Esophagus muscularis mucosa (tissue), 4 donors: Measurements from ENCODE around the gene DOK6. TPM values are rescaled to one million over a fixed set of nuclear protein-coding genes. Genes with fewer than 3 reads are reported as not detected.

ENCODE experiments used
- DNase-seq: peaks from one replicate; pipeline ENCODE4 v3.0.0-alpha.2; 2017; ENCODE audit errors: extremely low spot score
- H3K27ac ChIP-seq, 4 donors: fragments of 200-600 bp; sonication (generic); replicated peaks in 1 of 4; 1 replicate in 3 of 4; 2 replicates in 1 of 4; pipeline ENCODE4 v1.5.1; 2016 to 2019; ENCODE audit warnings: mild to moderate bottlenecking in 1 of 4
- H3K27me3 ChIP-seq, 4 donors: fragments of 200-600 bp; sonication (generic); one replicate each; pipeline versions ENCODE4 v1.5.1 to v1.6.0; 2016 to 2019
- H3K36me3 ChIP-seq, 4 donors: fragments of 200-600 bp; sonication (generic); one replicate each; pipeline ENCODE4 v1.5.1; 2016 to 2019
- H3K4me1 ChIP-seq, 4 donors: fragments of 200-600 bp; sonication (generic); one replicate each; pipeline ENCODE4 v1.5.1; 2016 to 2019
- H3K4me3 ChIP-seq, 4 donors: fragments of 200-600 bp; sonication (generic); 1 replicate in 2 of 4; 2 replicates in 2 of 4; pipeline ENCODE4 v1.5.1; 2016 to 2019; ENCODE audit warnings: mild to moderate bottlenecking in 4 of 4, moderate library complexity in 1 of 4
- H3K9me3 ChIP-seq, 4 donors: fragments of 200-600 bp; sonication (generic); 1 replicate in 3 of 4; 2 replicates in 1 of 4; pipeline ENCODE4 v1.5.1; 2016 to 2019
- EP300 ChIP-seq: sonication (generic); formaldehyde crosslinking; IDR thresholded peaks from one replicate; pipeline ENCODE4 v1.6.1; 2017; ENCODE audit warnings: antibody characterized with exemption
- POLR2A ChIP-seq: fragments of 450-650 bp; IDR thresholded peaks from one replicate; pipeline ENCODE4 v1.6.1; 2017; ENCODE audit warnings: antibody characterized with exemption, moderate library complexity, mild to moderate bottlenecking, low read depth
- POLR2AphosphoS5 ChIP-seq, 2 donors: sonication (generic); formaldehyde crosslinking; IDR thresholded peaks; one replicate each; pipeline ENCODE4 v1.6.1; 2017; ENCODE audit warnings: antibody characterized with exemption in 2 of 2
- WGBS: methylation state at CpG from one replicate; pipeline ENCODE4 v1.1.5; 2018; 5-methylcytosine and 5-hydroxymethylcytosine counted together
- intact Hi-C: fragments of 100-400 bp; cut with DNase I; formaldehyde crosslinking; loops from one replicate; pipeline ENCODE4 v1.15.1; 2023
- total RNA-seq, 4 donors: library from RNA; depleted of rRNA; stranded (reverse); fragments of >200 nt; gene quantifications; one replicate each; pipeline versions ENCODE4 v1.1.0 to v1.2.1, GENCODE V29; 2016
- TF ChIP-seq, protein P1 (sequence below), 3 experiments: fragments of 200-600 bp in 2 of 3; fragments of 450-650 bp in 1 of 3; sonication (generic) in 2 of 3; IDR thresholded peaks; one replicate each; pipeline ENCODE4 v1.5.1; 2017 to 2019; ENCODE audit warnings: antibody characterized with exemption in 3 of 3, mild to moderate bottlenecking in 2 of 3, moderate library complexity in 1 of 3

The DOK6 gene
- total RNA-seq, 4 donors from 2014 or later: 0.83 to 4.1 (median 1.9) TPM

DNA sequence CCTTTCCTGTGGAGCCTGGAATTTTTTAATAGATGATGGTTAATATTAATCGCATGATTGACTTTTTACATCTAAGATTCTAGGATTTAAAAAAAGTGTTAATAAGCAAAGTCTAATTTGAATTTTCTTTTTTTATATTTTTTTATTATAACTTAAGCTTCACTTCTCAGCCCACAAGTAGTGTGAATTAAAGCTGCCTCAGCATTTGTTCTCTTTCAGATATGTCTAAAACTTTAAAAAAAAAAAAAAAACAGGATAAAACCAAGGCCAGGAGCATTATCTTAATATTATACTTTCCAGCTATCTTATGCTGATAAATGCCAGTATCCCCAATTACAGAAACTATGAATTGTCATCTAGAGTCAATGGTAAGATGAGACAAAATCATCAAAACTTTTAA, 437.3 kb downstream of the DOK6 start:
- H3K4me1 ChIP-seq: no peaks in the 10 kb centered on the region

DNA sequence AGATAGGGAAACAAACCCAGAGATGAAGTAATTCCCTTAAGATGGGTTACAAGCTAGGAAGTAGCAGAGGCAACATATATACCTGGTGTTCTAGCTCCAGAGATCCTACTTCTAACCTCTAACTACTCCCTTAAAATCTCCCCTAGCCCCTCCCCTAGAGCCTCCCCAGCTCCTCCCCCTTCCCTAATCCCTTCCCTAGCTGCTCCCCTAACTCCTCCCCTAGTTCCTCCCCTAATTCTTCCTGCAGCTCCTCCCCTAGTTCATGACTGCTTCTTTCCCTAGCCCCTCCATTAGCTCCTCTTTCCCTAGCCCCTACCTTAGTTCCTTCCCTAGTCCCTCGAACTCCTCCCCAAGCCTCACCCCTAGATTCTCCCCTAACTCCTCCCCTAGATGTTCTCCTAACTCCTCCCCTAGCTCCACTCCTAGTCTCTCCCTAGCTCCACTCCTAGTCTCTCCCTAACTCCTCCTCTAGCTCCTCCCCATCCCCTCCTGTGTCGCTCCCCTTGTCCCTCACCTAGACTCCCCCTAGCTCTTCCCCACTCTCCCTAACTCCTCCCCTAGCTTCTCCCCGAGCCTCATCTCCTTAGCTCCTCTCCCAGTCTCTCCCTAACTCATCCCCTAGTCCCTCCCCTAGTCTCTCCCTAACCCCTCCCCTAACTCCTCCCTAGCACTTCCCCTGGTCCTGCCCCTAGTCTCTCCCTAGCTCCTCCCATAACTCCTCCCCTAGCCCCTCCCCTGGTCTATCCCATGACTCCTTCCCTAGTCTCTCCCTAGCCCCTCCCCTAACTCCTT, 438.1 kb downstream of the DOK6 start:
- H3K4me3 ChIP-seq: no peak overlapping the region
- no peak for DNase-seq
- no peaks in the 10 kb centered on the region for H3K4me1 ChIP-seq
- H3K27me3 ChIP-seq: no peaks in the 10 kb centered on the region
- no peaks in the 10 kb centered on the region for H3K36me3 ChIP-seq
- WGBS: 89% methylated on average over 3 of the region's 3 CpGs
- no peak overlapping the region for H3K27ac ChIP-seq
- no peaks in the 10 kb centered on the region for H3K9me3 ChIP-seq
- TF ChIP-seq POLR2AphosphoS5 (IDR thresholded peaks at IDR 0.05) (no peak), POLR2A (no peak), EP300 (no peak)
- TF ChIP-seq, protein P1, sequence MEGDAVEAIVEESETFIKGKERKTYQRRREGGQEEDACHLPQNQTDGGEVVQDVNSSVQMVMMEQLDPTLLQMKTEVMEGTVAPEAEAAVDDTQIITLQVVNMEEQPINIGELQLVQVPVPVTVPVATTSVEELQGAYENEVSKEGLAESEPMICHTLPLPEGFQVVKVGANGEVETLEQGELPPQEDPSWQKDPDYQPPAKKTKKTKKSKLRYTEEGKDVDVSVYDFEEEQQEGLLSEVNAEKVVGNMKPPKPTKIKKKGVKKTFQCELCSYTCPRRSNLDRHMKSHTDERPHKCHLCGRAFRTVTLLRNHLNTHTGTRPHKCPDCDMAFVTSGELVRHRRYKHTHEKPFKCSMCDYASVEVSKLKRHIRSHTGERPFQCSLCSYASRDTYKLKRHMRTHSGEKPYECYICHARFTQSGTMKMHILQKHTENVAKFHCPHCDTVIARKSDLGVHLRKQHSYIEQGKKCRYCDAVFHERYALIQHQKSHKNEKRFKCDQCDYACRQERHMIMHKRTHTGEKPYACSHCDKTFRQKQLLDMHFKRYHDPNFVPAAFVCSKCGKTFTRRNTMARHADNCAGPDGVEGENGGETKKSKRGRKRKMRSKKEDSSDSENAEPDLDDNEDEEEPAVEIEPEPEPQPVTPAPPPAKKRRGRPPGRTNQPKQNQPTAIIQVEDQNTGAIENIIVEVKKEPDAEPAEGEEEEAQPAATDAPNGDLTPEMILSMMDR (IDR thresholded peaks at IDR 0.05): no peak
- intact Hi-C loops: loop anchor here (5.0 kb wide), 1 partner anchor 58 kb away; no protein-coding TSS in a partner anchor

More for the DNA sequence above, 437.3 kb downstream of the DOK6 start:
- no peaks in the 10 kb centered on the region for H3K27me3 ChIP-seq
- no peaks in the 10 kb centered on the region for H3K9me3 ChIP-seq
- DNase-seq: no peak
- WGBS: 100% methylated on average over 1 of the region's 1 CpG
- no peak overlapping the region for H3K4me3 ChIP-seq
- H3K36me3 ChIP-seq: no peaks in the 10 kb centered on the region
- TF ChIP-seq POLR2AphosphoS5 (IDR thresholded peaks at IDR 0.05) (no peak), POLR2A (no peak), EP300 (no peak)
- TF ChIP-seq, protein P1 (IDR thresholded peaks at IDR 0.05): no peak
- H3K27ac ChIP-seq: no peak overlapping the region
- intact Hi-C loops: loop anchor here (5.0 kb wide), 1 partner anchor 59 kb away; no protein-coding TSS in a partner anchor

DNA sequence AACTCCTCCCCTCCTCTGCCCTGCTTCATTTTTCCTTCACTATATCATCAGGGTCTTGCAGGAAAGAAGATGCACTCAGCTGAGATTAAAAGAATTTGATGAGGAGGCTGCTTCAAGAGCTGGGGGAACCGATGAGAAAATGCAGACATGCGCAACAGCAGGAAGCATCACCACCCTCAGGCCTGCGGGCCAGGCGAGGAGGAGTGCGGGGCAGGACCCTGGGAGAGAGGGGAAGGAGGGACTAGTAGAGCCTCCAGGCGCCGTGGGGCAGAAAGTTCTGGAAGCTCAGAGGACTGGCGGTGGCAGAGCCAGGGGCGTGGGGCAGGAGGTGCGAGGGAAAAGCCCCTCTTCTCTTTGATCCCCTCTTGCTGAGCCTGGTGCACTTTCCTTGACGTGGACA, 438.8 kb downstream of the DOK6 start:
- WGBS: 95% methylated on average over 11 of the region's 11 CpGs
- intact Hi-C loops: loop anchor here (5.0 kb wide), 1 partner anchor 58 kb away; no protein-coding TSS in a partner anchor
- H3K9me3 ChIP-seq: no peaks in the 10 kb centered on the region
- H3K4me1 ChIP-seq: no peaks in the 10 kb centered on the region
- no peaks in the 10 kb centered on the region for H3K36me3 ChIP-seq
- TF ChIP-seq POLR2AphosphoS5 (IDR thresholded peaks at IDR 0.05) (no peak), POLR2A (no peak), EP300 (no peak)
- TF ChIP-seq, protein P1 (IDR thresholded peaks at IDR 0.05): no peak
- no peaks in the 10 kb centered on the region for H3K27me3 ChIP-seq
- no peak for DNase-seq
- H3K27ac ChIP-seq: no peak overlapping the region
- no peak overlapping the region for H3K4me3 ChIP-seq

DNA sequence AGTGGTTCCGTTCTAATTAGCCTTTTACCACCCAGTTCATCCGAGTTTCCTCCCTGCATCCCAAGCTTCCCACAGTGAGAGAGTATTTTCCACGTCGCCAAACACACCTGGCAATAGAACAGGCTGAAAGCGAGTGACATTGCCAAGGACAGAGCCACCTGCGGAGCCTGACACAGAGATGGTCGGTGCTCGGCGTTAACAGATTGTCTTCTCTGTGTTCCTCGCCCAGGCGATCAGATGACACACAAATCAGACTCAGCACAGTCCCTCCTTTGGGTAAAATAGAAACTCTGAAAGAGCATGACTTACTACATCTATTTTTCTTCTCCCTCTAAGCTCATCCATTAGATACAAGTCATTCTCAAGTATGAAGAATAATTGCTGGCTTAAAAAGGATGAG, 439.3 kb downstream of the DOK6 start:
- DNase-seq: no peak
- Histone ChIP-seq H3K27ac (no peak overlapping the region), H3K27me3 (no peaks in the 10 kb centered on the region), H3K9me3 (no peaks in the 10 kb centered on the region), H3K36me3 (no peaks in the 10 kb centered on the region), H3K4me3 (no peak overlapping the region), H3K4me1 (no peaks in the 10 kb centered on the region)
- TF ChIP-seq, protein P1 (IDR thresholded peaks at IDR 0.05): no peak
- TF ChIP-seq EP300 (no peak), POLR2AphosphoS5 (IDR thresholded peaks at IDR 0.05) (no peak), POLR2A (no peak)
- 95% methylated on average over 11 of the region's 11 CpGs for WGBS
- intact Hi-C loops: no loop called here
